Measurements from ENCODE around the gene TMEM8B. TPM values are rescaled to one million over a fixed set of nuclear protein-coding genes. Genes with fewer than 3 reads are reported as not detected.

Gene TMEM8B
- total RNA-seq, 1 donor from 2014 or later: 8.2 TPM

GRCh38 chr9:35811381-35812024, 17.5 kb upstream of the TMEM8B start:
- DNase-seq: no peak

GRCh38 chr9:35812025-35812602, 16.9 kb upstream of the TMEM8B start, which contains the start of gene SPAG8:
SPAG8 (minus strand) TSS chr9:35812262; CDS start chr9:35812147, 115 bp downstream.
- peak; percentile 98 for DNase-seq

- DNase-seq: no peak
Measured at GRCh38 chr9:35813434-35814105, 15.5 kb upstream of the TMEM8B start.

- DNase-seq: peak; percentile 84
Measured at GRCh38 chr9:35814106-35814840, 14.8 kb upstream of the TMEM8B start.

- peak; percentile 99 for DNase-seq
Measured at GRCh38 chr9:35814841-35815543, 14.0 kb upstream of the TMEM8B start, which contains the start of gene HINT2. HINT2 (minus strand) TSS chr9:35815042; CDS start chr9:35814979, 63 bp downstream.

- no peak for DNase-seq
Measured at GRCh38 chr9:35816708-35817107, 12.3 kb upstream of the TMEM8B start.

GRCh38 chr9:35818341-35818740, 10.7 kb upstream of the TMEM8B start:
- no peak for DNase-seq

GRCh38 chr9:35820076-35820475, 9.0 kb upstream of the TMEM8B start:
- no peak for DNase-seq

- DNase-seq: no peak
Measured at GRCh38 chr9:35822926-35823325, 6.1 kb upstream of the TMEM8B start.

GRCh38 chr9:35826071-35826701, 2.8 kb upstream of the TMEM8B start:
- peak; percentile 74 for DNase-seq

GRCh38 chr9:35827486-35827885, 1.5 kb upstream of the TMEM8B start:
- no peak for DNase-seq

- DNase-seq: no peak
Measured at GRCh38 chr9:35828716-35829083, 328 bp upstream of the TMEM8B start, which contains the start of gene FAM221B. FAM221B (minus strand) TSS chr9:35828732; CDS start chr9:35826161, 2,571 bp downstream.

- DNase-seq: no peak
Measured at GRCh38 chr9:35829764-35830096, 702 bp downstream of the TMEM8B start.

- DNase-seq: no peak
Measured at GRCh38 chr9:35831040-35831439, 2.0 kb downstream of the TMEM8B start.

GRCh38 chr9:35832814-35833213, 3.8 kb downstream of the TMEM8B start:
- no peak for DNase-seq

- DNase-seq: no peak
Measured at GRCh38 chr9:35834260-35835215, 5.5 kb downstream of the TMEM8B start.

- no peak for DNase-seq
Measured at GRCh38 chr9:35835216-35835632, 6.2 kb downstream of the TMEM8B start.

GRCh38 chr9:35835766-35836165, 6.7 kb downstream of the TMEM8B start:
- DNase-seq: no peak

- no peak for DNase-seq
Measured at GRCh38 chr9:35836595-35836994, 7.6 kb downstream of the TMEM8B start.

GRCh38 chr9:35839926-35840325, 10.9 kb downstream of the TMEM8B start:
- no peak for DNase-seq

Data from tongue (tissue), 2 donors.